GM23338 (cell line): ENCODE data around the gene RAB5IF. TPM values are rescaled to one million over a fixed set of nuclear protein-coding genes. Genes with fewer than 3 reads are reported as not detected.
"Not testable (repeated sequence)": the region's sequence is repeated elsewhere in the genome, so short reads cannot be mapped to it uniquely, and the experiment has no call there.

ENCODE experiments used
- ATAC-seq: fragments of 200-7000 bp; cut with Tn5 transposase; 3 replicates; pipeline ENCODE4 v1.9.1; 2020
- DNase-seq: peaks from one replicate; pipeline ENCODE4 v3.0.0-alpha.2; 2015; ENCODE audit warnings: low spot score
- H2AFZ ChIP-seq: fragments of 200-600 bp; sonication (generic); 2 replicates; pipeline ENCODE4 v1.8.0; 2016; ENCODE audit warnings: antibody characterized with exemption, mild to moderate bottlenecking, moderate library complexity
- H3F3A ChIP-seq: fragments of 200-600 bp; sonication (generic); replicated peaks from 2 replicates; pipeline ENCODE4 v1.8.0; 2017; ENCODE audit warnings: antibody characterized with exemption, mixed run types, low read depth
- H3K27ac ChIP-seq: fragments of 200-600 bp; sonication (generic); 2 replicates; pipeline ENCODE4 v1.6.1; 2016; ENCODE audit warnings: low read depth
- H3K27me3 ChIP-seq: fragments of 200-600 bp; sonication (generic); 2 replicates; pipeline ENCODE4 v1.8.0; 2016; ENCODE audit warnings: mild to moderate bottlenecking, mixed run types, moderate library complexity; ENCODE audit not compliant: insufficient read depth
- H3K36me3 ChIP-seq: fragments of 200-600 bp; sonication (generic); 2 replicates; pipeline ENCODE4 v1.8.0; 2016; ENCODE audit warnings: mild to moderate bottlenecking; ENCODE audit not compliant: insufficient read depth
- H3K4me1 ChIP-seq: fragments of 200-600 bp; sonication (generic); 2 replicates; pipeline ENCODE4 v1.8.0; 2016; ENCODE audit warnings: mild to moderate bottlenecking, moderate library complexity; ENCODE audit not compliant: insufficient read depth
- H3K4me2 ChIP-seq: fragments of 200-600 bp; sonication (generic); 2 replicates; pipeline ENCODE4 v1.7.1; 2017; ENCODE audit warnings: mixed run types
- H3K4me3 ChIP-seq: fragments of 200-600 bp; sonication (generic); 2 replicates; pipeline ENCODE4 v1.6.1; 2016; ENCODE audit warnings: mixed run types
- H3K79me2 ChIP-seq: fragments of 200-600 bp; sonication (generic); replicated peaks from 2 replicates; pipeline ENCODE4 v1.8.0; 2017; ENCODE audit warnings: mild to moderate bottlenecking; ENCODE audit not compliant: insufficient read depth
- H3K9me2 ChIP-seq: fragments of 200-600 bp; sonication (generic); 2 replicates; pipeline ENCODE4 v1.8.0; 2017; ENCODE audit not compliant: insufficient read depth
- H4K20me1 ChIP-seq: fragments of 200-600 bp; sonication (generic); replicated peaks from 2 replicates; pipeline ENCODE4 v1.8.0; 2017; ENCODE audit warnings: mild to moderate bottlenecking; ENCODE audit not compliant: insufficient read depth
- H3K27ac Mint-ChIP-seq: 2 replicates; pipeline ENCODE4 v1.8.0; 2020; ENCODE audit warnings: inconsistent platforms, mild to moderate bottlenecking, moderate library complexity, mixed read lengths
- H3K27me3 Mint-ChIP-seq: 3 replicates; pipeline ENCODE4 v1.8.0; 2022; ENCODE audit warnings: low read depth, mild to moderate bottlenecking, moderate library complexity, mixed read lengths, inconsistent platforms; ENCODE audit not compliant: insufficient read depth, poor library complexity
- H3K36me3 Mint-ChIP-seq: 3 replicates; pipeline ENCODE4 v1.8.0; 2021; ENCODE audit warnings: low read depth, mild to moderate bottlenecking, inconsistent platforms, moderate library complexity, mixed read lengths
- H3K4me1 Mint-ChIP-seq: 3 replicates; pipeline ENCODE4 v1.8.0; 2020; ENCODE audit warnings: mild to moderate bottlenecking, inconsistent platforms, mixed read lengths
- H3K4me3 Mint-ChIP-seq: 3 replicates; pipeline ENCODE4 v1.8.0; 2021; ENCODE audit warnings: moderate library complexity, mild to moderate bottlenecking, inconsistent platforms, mixed read lengths
- H3K9me3 Mint-ChIP-seq: 3 replicates; pipeline ENCODE4 v1.8.0; 2020; ENCODE audit warnings: moderate library complexity, mild to moderate bottlenecking, inconsistent platforms, mixed read lengths
- CREB1 ChIP-seq: fragments of 250-450 bp; sonication (Bioruptor Pico); IDR thresholded peaks from 2 replicates; pipeline ENCODE4 v1.5.0; 2020; ENCODE audit warnings: low read depth, mild to moderate bottlenecking, moderate library complexity
- CTCF ChIP-seq, 2 experiments: fragments of 200-600 bp in 1 of 2; sonication (generic) in 1 of 2; conservative IDR thresholded peaks; 2 replicates each; pipeline versions ENCODE4 v1.5.1 to v1.6.1; 2016 to 2017; ENCODE audit warnings: antibody characterized with exemption in 2 of 2, low read depth in 2 of 2, mild to moderate bottlenecking in 2 of 2, moderate library complexity in 1 of 2
- EZH2phosphoT487 ChIP-seq: fragments of 200-600 bp; sonication (generic); IDR thresholded peaks from one replicate; pipeline ENCODE4 v1.8.1; 2018; ENCODE audit warnings: antibody characterized with exemption; ENCODE audit not compliant: unreplicated experiment
- JUNB ChIP-seq: IDR thresholded peaks from one replicate; pipeline ENCODE4 v1.6.1; 2016; ENCODE audit warnings: antibody characterized with exemption; ENCODE audit not compliant: unreplicated experiment
- NANOG ChIP-seq: IDR thresholded peaks from 2 replicates; pipeline ENCODE4 v1.6.1; 2016; ENCODE audit warnings: antibody characterized with exemption, borderline replicate concordance
- REST ChIP-seq: IDR thresholded peaks from one replicate; pipeline ENCODE4 v1.6.1; 2018; ENCODE audit warnings: antibody characterized with exemption; ENCODE audit not compliant: unreplicated experiment
- polyA plus RNA-seq: library from polyadenylated mRNA; unstranded; fragments of >200 nt; fragmentation: Nextera tagmentation; extraction: Ambion mirVana; gene quantifications from 2 replicates; pipeline ENCODE4 v1.2.1, GENCODE V29; 2016
- total RNA-seq: library from RNA; depleted of rRNA; stranded (reverse); fragments of >200 nt; shearing (Covaris generic); gene quantifications from 2 replicates; pipeline ENCODE4 v1.2.3, GENCODE V29; 2014

The RAB5IF gene
- total and polyA plus RNA-seq, 2 experiments from 2014 or later = 123 to 138 TPM

- Histone ChIP-seq H2AFZ (no peak overlapping the region), H3K4me1 (peaks cover 14% of the 10 kb centered on the region), H3K79me2 (peaks cover 26% of the 10 kb centered on the region), H3K4me2 (peak overlapping the region; percentile 67), H4K20me1 (no peaks in the 10 kb centered on the region), H3K27ac (0 out of 2 replicates have a peak overlapping the region, but pooled peaks have one; percentile 45), H3K36me3 (no peaks in the 10 kb centered on the region), H3K4me3 (no peak overlapping the region), H3K9me2 (peaks cover 2% of the 10 kb centered on the region; the same call in 1 of the 2 replicates), H3K27me3 (no peaks in the 10 kb centered on the region), H3F3A (peaks cover 5% of the 10 kb centered on the region; the same call in 1 of the 2 replicates)
- no peak for DNase-seq
- peaks cover 18% of the 10 kb centered on the region for H3K4me1 Mint-ChIP-seq
- H3K36me3 Mint-ChIP-seq = peaks cover 30% of the 10 kb centered on the region
- H3K27me3 Mint-ChIP-seq = peaks cover 3% of the 10 kb centered on the region
- H3K9me3 Mint-ChIP-seq = peaks cover 15% of the 10 kb centered on the region
- no peak for ATAC-seq
- TF ChIP-seq NANOG (no peak), EZH2phosphoT487 (no peak), CREB1 (no peak), JUNB (no peak), CTCF (conservative IDR thresholded peaks at IDR 0.05; ENCODE audit: low read depth in 2 of 2) (no peak), REST (no peak)
- H3K27ac Mint-ChIP-seq = no peak overlapping the region
- no peak overlapping the region; the same call in 2 of the 3 replicates for H3K4me3 Mint-ChIP-seq
Observed at GRCh38 chr20:36563374-36563773, 42.2 kb upstream of the RAB5IF start.

- H3K79me2 ChIP-seq = peaks cover 29% of the 10 kb centered on the region
- Mint-ChIP-seq H3K36me3 (peaks cover 30% of the 10 kb centered on the region), H3K4me1 (peaks cover 18% of the 10 kb centered on the region), H3K9me3 (peaks cover 13% of the 10 kb centered on the region)
- H3K9me2 ChIP-seq, H3K27me3 Mint-ChIP-seq, H3K27ac Mint-ChIP-seq, H3K4me3 ChIP-seq, H3K36me3 ChIP-seq, DNase-seq, H3F3A ChIP-seq, H3K4me2 ChIP-seq, H3K27me3 ChIP-seq, H4K20me1 ChIP-seq, H2AFZ ChIP-seq, H3K27ac ChIP-seq, H3K4me3 Mint-ChIP-seq, ATAC-seq: not testable (repeated sequence)
- H3K4me1 ChIP-seq = peaks cover 14% of the 10 kb centered on the region
Observed at GRCh38 chr20:36564078-36564725, 41.4 kb upstream of the RAB5IF start.

- Histone ChIP-seq H3K4me1 (peaks cover 17% of the 10 kb centered on the region), H3K79me2 (peaks cover 31% of the 10 kb centered on the region)
- not testable (repeated sequence) for H3K27me3 Mint-ChIP-seq, ATAC-seq, H3K27me3 ChIP-seq, H3K9me2 ChIP-seq, H3K4me2 ChIP-seq, H2AFZ ChIP-seq, H4K20me1 ChIP-seq, H3F3A ChIP-seq, H3K4me3 Mint-ChIP-seq, DNase-seq, H3K27ac ChIP-seq, H3K36me3 ChIP-seq, H3K27ac Mint-ChIP-seq, H3K4me3 ChIP-seq
- Mint-ChIP-seq H3K9me3 (peaks cover 12% of the 10 kb centered on the region), H3K36me3 (peaks cover 33% of the 10 kb centered on the region), H3K4me1 (peaks cover 23% of the 10 kb centered on the region)
Observed at GRCh38 chr20:36564726-36565121, 40.9 kb upstream of the RAB5IF start.
